ENCODE results near the gene PIP4K2B.

GRCh38 chr17:38747463-38748148 is 51.8 kb downstream of the PIP4K2B start:
- TF ChIP-seq CTCF (conservative IDR thresholded peaks at IDR 0.05; ENCODE audit: low read depth, low read length) (no peak), EZH2 (IDR thresholded peaks at IDR 0.05; ENCODE audit: borderline replicate concordance, low read depth, low read length, poor library complexity, severe bottlenecking) (no peak)
